ENCODE measurements around the gene TBC1D24.

Gene TBC1D24

DNA sequence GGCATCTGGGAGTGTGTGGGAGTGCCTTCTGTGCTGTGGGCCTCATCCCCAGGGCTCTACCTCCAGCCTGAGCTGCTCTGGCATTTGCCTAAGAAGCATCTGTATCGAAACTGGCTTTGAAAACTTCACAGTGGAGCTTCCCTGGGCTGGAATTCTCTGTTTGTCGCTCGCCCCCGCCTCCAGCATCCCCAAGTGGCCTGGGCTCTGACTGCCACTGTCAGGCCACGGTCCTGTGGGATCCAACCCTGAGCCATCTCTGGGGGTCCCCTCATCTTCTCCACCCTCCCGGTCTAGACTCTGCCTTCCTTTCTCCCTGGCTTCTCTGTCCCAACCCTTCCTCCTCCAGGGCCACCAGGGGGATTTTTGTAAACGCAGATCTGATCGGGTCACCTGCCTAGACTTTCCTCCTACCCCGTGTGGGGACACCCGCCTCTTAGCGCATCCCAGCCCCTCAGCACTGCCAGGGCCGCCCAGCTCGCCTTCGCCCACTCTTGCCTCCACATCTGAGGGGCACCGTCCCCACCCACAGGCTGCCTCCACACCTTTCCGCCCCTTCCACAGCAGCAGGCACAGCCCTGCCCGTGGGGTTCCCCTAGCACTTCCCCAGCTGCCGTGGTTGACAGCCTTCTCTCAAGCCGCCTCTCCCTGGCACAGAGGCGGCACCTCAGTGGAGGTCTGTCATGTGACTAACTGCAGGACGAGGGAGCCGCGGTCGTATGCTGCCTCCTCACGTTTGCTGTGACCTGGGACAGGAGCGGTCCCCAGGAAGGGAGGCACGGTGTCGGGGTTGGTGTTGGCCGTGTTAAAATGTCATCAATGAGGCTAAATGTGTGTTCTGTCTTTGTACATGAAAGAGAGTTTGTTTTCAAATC lies 12.0 kb downstream of the TBC1D24 start:
- no peak overlapping the region for H3K4me3 ChIP-seq (ENCODE audit: low read depth, low read length)
- in situ Hi-C loops (cut with HindIII; ENCODE audit: low sequenced_read_pairs) = no loop called here
- TF ChIP-seq, protein P1, sequence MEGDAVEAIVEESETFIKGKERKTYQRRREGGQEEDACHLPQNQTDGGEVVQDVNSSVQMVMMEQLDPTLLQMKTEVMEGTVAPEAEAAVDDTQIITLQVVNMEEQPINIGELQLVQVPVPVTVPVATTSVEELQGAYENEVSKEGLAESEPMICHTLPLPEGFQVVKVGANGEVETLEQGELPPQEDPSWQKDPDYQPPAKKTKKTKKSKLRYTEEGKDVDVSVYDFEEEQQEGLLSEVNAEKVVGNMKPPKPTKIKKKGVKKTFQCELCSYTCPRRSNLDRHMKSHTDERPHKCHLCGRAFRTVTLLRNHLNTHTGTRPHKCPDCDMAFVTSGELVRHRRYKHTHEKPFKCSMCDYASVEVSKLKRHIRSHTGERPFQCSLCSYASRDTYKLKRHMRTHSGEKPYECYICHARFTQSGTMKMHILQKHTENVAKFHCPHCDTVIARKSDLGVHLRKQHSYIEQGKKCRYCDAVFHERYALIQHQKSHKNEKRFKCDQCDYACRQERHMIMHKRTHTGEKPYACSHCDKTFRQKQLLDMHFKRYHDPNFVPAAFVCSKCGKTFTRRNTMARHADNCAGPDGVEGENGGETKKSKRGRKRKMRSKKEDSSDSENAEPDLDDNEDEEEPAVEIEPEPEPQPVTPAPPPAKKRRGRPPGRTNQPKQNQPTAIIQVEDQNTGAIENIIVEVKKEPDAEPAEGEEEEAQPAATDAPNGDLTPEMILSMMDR (IDR thresholded peaks at IDR 0.05; ENCODE audit: low read depth, low read length, missing control alignments) = no peak
- no peak for DNase-seq (ENCODE audit: low read depth)

DNA sequence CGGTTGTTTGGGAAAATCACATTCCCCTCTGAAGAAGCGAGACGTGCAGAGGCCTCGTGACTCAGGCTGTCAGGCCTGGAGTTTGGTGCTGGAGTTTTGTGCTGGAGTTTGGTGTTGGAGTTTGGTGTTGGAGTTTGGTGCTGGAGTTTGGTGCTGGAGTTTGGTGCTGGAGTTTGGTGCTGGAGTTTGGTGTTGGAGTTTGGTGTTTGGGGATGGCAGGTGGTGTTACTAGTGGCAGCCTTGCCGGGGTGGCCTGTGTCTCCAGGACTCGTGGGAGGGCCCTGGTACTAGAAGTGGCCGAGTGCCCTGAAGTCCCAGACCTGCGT lies 12.6 kb downstream of the TBC1D24 start:
- no peak for DNase-seq (ENCODE audit: low read depth)
- in situ Hi-C loops (cut with HindIII; ENCODE audit: low sequenced_read_pairs) = no loop called here
- H3K4me3 ChIP-seq (ENCODE audit: low read depth, low read length) = no peak overlapping the region
- TF ChIP-seq, protein P1 (IDR thresholded peaks at IDR 0.05; ENCODE audit: low read depth, low read length, missing control alignments) = no peak

DNA sequence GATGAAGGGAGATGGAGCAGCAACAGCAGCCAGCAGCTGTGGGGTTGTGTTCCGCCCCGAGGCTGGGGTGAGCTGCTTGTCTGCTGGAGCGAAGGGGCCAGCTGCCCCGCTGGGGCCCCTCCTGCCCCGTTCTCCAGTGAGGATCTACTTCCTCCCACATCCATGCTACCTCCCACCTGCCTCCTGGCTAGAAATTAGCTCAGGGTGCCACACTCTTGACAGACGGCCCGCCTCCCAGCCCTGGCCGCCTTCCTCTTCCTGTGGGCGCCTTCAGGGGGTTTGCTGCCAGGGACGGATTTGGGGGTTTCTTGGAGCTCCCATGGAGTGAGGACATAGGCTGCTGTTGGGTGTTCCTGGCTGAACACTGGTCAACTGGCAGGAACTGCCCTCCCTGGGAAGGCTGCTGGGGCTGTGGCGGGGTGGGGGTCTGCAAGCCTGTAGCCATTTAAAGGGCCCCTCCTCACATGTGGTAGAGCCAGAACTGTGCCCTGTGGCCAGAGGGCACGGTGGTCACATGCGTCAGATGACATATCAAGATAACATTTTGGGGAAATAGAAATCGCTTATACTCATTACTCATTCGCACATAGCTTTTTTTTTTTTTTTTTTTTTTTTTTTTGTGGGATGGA lies 13.1 kb downstream of the TBC1D24 start:
- H3K4me3 ChIP-seq (ENCODE audit: low read depth, low read length) = no peak overlapping the region
- no peak for DNase-seq (ENCODE audit: low read depth)
- in situ Hi-C loops (cut with HindIII; ENCODE audit: low sequenced_read_pairs) = no loop called here
- TF ChIP-seq, protein P1 (IDR thresholded peaks at IDR 0.05; ENCODE audit: low read depth, low read length, missing control alignments) = no peak

DNA sequence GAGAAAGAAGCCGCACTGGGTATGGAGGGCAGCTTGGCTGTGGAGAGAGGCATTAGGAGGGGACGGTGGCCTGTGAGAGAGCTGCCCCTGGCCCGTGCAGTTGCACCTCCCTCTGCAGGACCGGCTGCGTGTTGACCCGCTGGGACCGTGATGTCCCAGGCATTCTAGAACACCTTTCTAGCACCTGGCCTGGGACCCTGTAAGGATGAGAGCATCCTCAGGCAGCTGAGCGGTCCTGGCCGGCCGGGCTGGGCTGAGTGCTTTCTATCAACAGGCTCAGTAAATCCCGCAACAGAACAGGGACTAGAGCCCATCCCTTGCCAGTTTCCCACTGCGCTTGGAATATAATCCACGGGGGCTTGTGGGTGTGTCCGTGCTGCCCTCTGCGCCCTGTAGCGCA lies 14.7 kb downstream of the TBC1D24 start:
- in situ Hi-C loops (cut with HindIII; ENCODE audit: low sequenced_read_pairs) = no loop called here
- no peak overlapping the region for H3K4me3 ChIP-seq (ENCODE audit: low read depth, low read length)
- TF ChIP-seq, protein P1 (IDR thresholded peaks at IDR 0.05; ENCODE audit: low read depth, low read length, missing control alignments) = no peak
- no peak for DNase-seq (ENCODE audit: low read depth)

DNA sequence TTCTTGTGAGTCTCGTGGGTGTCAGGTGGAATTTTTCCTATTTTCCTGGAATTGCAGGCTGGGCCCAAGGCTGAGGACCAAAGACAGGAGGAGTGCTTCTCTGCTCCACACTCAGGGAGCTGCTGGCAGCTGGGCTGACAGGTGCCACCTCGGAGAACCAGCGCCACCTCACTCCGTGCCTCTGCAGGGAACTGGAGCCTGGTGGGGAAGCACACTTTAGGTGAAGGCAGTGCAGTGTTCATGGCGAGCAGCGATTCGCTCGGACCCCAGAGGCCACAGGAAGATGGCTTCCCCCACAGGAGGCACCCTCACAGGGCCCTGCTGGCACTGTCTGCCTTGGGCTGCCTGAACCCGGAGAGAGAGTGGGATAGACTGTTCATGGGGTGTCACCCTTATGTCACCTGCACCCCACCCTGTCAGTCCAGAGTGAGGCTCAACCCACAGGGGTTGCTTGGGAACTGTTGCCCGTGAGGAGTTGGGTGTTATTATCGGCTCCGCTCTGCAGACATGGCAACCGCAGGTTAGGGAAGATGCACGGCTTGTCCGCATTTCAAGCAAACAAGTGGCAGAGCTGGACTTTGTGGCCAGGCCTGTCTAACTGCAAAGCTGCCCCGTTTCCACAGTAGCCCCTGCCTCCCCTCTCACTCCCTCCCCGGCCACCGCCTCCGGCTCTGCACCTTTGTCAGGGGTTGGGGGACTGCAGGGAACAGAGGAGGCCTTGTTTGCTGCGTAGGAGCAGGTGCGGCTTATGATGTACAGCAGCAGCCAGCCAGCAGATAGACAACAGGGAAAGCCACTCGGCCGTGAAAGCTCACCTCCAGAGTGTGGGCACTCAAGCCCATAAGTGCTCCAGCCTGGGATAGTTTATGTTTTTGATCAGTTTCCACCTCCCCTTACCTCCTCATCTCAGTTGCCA lies 15.5 kb downstream of the TBC1D24 start:
- no peak for DNase-seq (ENCODE audit: low read depth)
- TF ChIP-seq, protein P1 (IDR thresholded peaks at IDR 0.05; ENCODE audit: low read depth, low read length, missing control alignments) = no peak
- no peak overlapping the region for H3K4me3 ChIP-seq (ENCODE audit: low read depth, low read length)
- in situ Hi-C loops (cut with HindIII; ENCODE audit: low sequenced_read_pairs) = no loop called here

DNA sequence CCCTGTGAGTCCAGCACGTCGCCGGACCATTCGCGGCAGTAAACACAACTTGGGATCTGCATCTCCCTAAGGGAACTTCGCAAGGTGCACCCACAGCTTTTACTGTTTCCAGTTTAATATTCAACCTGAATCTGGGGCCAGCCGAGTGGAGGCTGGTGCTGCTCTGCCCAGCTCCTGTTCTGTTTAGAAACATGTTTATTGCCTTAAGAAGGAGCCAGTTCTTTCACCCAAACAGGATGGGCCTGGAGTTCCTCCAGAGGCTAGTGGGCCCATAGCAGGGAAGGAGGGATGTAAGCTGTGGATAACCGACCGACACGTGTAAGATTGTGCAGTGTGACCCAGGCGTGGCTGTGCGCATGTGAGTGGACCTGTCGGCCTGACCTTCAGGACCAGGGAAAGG lies 17.4 kb downstream of the TBC1D24 start:
- TF ChIP-seq, protein P1 (IDR thresholded peaks at IDR 0.05; ENCODE audit: low read depth, low read length, missing control alignments) = no peak
- H3K4me3 ChIP-seq (ENCODE audit: low read depth, low read length) = no peak overlapping the region
- DNase-seq (ENCODE audit: low read depth) = no peak
- in situ Hi-C loops (cut with HindIII; ENCODE audit: low sequenced_read_pairs) = no loop called here

All from astrocyte of the cerebellum (primary cell).